ENCODE results near the gene EXD3. TPM values are rescaled to one million over a fixed set of nuclear protein-coding genes. Genes with fewer than 3 reads are reported as not detected.

The EXD3 gene
- total and polyA plus RNA-seq, 9 of the 15 experiments (the other 6 are each of a cell fraction or from before 2014, with no cell fraction given), result 0.29 to 12.5 (median 3.9) TPM

DNA sequence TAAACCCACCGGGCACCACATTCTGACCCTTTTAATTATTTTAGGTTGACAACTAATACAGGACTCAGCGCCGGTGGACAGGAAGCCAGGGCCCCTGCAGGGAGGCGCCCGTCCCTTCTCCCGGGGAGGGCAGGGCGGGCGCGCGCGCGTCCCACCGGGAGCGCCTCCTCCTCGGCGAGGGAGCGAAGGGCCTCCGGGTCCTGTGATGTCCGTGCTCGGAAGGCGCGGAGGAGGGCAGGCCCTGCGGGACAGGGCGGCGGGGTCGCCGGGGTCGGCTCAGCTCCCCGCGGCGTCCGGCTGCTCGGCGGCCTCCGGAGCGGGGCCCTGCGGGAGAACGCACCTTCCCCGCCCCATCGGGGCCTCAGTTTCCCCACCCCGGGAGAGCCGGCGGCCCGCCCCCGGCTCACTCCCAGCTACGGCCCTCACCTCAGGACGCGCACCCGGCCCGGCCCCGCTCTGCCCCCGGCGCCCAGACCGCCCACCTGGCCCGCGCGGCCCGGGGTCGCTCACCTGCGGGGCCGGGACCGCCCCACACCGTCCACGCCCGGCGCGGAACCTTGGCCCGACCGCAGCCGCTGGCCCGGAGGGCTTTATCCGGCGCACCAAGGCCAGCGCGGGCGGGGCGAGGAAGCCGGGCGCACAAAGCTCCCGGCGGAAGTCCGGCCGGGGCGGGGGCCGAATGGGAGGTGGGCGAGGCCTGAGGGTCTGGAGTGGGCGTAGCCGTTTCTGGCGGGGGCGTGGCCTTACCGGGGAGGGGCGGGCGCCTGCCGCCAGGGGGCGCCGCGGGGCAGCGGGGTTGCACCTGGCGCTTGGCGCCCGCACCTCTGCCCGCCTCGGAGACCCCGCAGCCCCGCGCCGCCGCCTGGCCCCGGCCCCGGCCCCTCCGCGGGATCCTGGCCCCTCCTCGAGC lies at the start of gene EXD3, which contains the start of gene NOXA1 (continued):
- TF ChIP-seq, protein P1, sequence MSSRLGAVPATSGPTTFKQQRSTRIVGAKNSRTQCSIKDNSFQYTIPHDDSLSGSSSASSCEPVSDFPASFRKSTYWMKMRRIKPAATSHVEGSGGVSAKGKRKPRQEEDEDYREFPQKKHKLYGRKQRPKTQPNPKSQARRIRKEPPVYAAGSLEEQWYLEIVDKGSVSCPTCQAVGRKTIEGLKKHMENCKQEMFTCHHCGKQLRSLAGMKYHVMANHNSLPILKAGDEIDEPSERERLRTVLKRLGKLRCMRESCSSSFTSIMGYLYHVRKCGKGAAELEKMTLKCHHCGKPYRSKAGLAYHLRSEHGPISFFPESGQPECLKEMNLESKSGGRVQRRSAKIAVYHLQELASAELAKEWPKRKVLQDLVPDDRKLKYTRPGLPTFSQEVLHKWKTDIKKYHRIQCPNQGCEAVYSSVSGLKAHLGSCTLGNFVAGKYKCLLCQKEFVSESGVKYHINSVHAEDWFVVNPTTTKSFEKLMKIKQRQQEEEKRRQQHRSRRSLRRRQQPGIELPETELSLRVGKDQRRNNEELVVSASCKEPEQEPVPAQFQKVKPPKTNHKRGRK (tag; IDR thresholded peaks at IDR 0.05), result no peak
- TF ChIP-seq ZKSCAN1 (IDR thresholded peaks at IDR 0.05; ENCODE audit: low read depth, low read length) (peak; percentile 81), NCOR1 (IDR thresholded peaks at IDR 0.05) (peak; percentile 44; the same call in 1 of the 2 replicates), KDM5B (IDR thresholded peaks at IDR 0.05; ENCODE audit: insufficient replicate concordance, low read depth, low read length) (peak; percentile 60), CBX1 (IDR thresholded peaks at IDR 0.05; ENCODE audit: low read depth) (no peak; the same call in 1 of the 2 replicates), SREBF2 (CRISPR knock-in tag; IDR thresholded peaks at IDR 0.05) (no peak), RBM22 (IDR thresholded peaks at IDR 0.05; ENCODE audit: low read depth, low read length, poor library complexity, severe bottlenecking) (peak; percentile 68), ZNF143 (CRISPR knock-in tag; IDR thresholded peaks at IDR 0.05) (no peak), DPF2 (IDR thresholded peaks at IDR 0.05) (no peak), FOXJ3 (CRISPR knock-in tag; IDR thresholded peaks at IDR 0.05) (no peak)
- TF ChIP-seq, protein P2, sequence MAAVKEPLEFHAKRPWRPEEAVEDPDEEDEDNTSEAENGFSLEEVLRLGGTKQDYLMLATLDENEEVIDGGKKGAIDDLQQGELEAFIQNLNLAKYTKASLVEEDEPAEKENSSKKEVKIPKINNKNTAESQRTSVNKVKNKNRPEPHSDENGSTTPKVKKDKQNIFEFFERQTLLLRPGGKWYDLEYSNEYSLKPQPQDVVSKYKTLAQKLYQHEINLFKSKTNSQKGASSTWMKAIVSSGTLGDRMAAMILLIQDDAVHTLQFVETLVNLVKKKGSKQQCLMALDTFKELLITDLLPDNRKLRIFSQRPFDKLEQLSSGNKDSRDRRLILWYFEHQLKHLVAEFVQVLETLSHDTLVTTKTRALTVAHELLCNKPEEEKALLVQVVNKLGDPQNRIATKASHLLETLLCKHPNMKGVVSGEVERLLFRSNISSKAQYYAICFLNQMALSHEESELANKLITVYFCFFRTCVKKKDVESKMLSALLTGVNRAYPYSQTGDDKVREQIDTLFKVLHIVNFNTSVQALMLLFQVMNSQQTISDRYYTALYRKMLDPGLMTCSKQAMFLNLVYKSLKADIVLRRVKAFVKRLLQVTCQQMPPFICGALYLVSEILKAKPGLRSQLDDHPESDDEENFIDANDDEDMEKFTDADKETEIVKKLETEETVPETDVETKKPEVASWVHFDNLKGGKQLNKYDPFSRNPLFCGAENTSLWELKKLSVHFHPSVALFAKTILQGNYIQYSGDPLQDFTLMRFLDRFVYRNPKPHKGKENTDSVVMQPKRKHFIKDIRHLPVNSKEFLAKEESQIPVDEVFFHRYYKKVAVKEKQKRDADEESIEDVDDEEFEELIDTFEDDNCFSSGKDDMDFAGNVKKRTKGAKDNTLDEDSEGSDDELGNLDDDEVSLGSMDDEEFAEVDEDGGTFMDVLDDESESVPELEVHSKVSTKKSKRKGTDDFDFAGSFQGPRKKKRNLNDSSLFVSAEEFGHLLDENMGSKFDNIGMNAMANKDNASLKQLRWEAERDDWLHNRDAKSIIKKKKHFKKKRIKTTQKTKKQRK (IDR thresholded peaks at IDR 0.05; ENCODE audit: borderline replicate concordance, low read depth, low read length), result no peak
